Smooth muscle cell (in vitro differentiated cells): ENCODE data around the gene MARCHF10. TPM values are rescaled to one million over a fixed set of nuclear protein-coding genes. Genes with fewer than 3 reads are reported as not detected.

Experiments used
- DNase-seq: peaks from one replicate; lab custom pipeline; 2025; ENCODE audit not compliant: unreplicated experiment; lab: John Stamatoyannopoulos, UW
- H2AFZ ChIP-seq: fragments of 200-600 bp; sonication (generic); 2 replicates; pipeline ENCODE4 v1.6.0; 2016; ENCODE audit warnings: antibody characterized with exemption, low read depth, mild to moderate bottlenecking
- H3F3A ChIP-seq: fragments of 200-600 bp; sonication (generic); 2 replicates; pipeline ENCODE4 v1.6.0; 2017; ENCODE audit warnings: antibody characterized with exemption, low read depth
- H3K27ac ChIP-seq: fragments of 200-600 bp; sonication (generic); 2 replicates; pipeline ENCODE4 v1.5.1; 2016; ENCODE audit warnings: low read depth, mild to moderate bottlenecking
- H3K27me3 ChIP-seq: fragments of 200-600 bp; sonication (generic); 2 replicates; pipeline ENCODE4 v1.6.1; 2016; ENCODE audit warnings: low read depth, mild to moderate bottlenecking
- H3K36me3 ChIP-seq: fragments of 200-600 bp; sonication (generic); 2 replicates; pipeline ENCODE4 v1.5.1; 2016; ENCODE audit warnings: low read depth
- H3K4me1 ChIP-seq: fragments of 200-600 bp; sonication (generic); 2 replicates; pipeline ENCODE4 v1.5.1; 2016; ENCODE audit warnings: low read depth
- H3K4me2 ChIP-seq: fragments of 200-600 bp; sonication (generic); 2 replicates; pipeline ENCODE4 v1.6.0; 2016; ENCODE audit warnings: mild to moderate bottlenecking
- H3K4me3 ChIP-seq: fragments of 200-600 bp; sonication (generic); 2 replicates; pipeline ENCODE4 v1.5.1; 2016; ENCODE audit warnings: mild to moderate bottlenecking
- H3K79me2 ChIP-seq: fragments of 200-600 bp; sonication (generic); 2 replicates; pipeline ENCODE4 v1.6.0; 2016; ENCODE audit warnings: low read depth, mild to moderate bottlenecking
- H3K9ac ChIP-seq: fragments of 200-600 bp; sonication (generic); 2 replicates; pipeline ENCODE4 v1.6.0; 2016; ENCODE audit warnings: low read depth
- H3K9me3 ChIP-seq: fragments of 200-600 bp; sonication (generic); replicated peaks from 2 replicates; pipeline ENCODE4 v1.5.1; 2016; ENCODE audit warnings: low read depth
- H4K20me1 ChIP-seq: fragments of 200-600 bp; sonication (generic); 2 replicates; pipeline ENCODE4 v1.6.0; 2016; ENCODE audit warnings: low read depth
- WGBS: methylation state at CpG from one replicate; pipeline ENCODE4 v1.1.7; 2016; ENCODE audit warnings: low lambda C conversion rate; 5-methylcytosine and 5-hydroxymethylcytosine counted together
- polyA plus RNA-seq: library from polyadenylated mRNA; unstranded; fragments of >200 nt; fragmentation: Nextera tagmentation; extraction: Ambion mirVana; gene quantifications from 2 replicates; pipeline ENCODE4 v1.2.1, GENCODE V29; 2016
- total RNA-seq: library from RNA; depleted of rRNA; stranded (reverse); fragments of >200 nt; gene quantifications from 2 replicates; pipeline ENCODE4 v1.2.3, GENCODE V29; 2014
- TF ChIP-seq, protein P1 (sequence below): fragments of 200-600 bp; sonication (generic); IDR thresholded peaks from 2 replicates; pipeline ENCODE4 v1.5.1; 2017; ENCODE audit warnings: borderline replicate concordance, mild to moderate bottlenecking, antibody characterized with exemption; ENCODE audit not compliant: insufficient read depth, poor library complexity, severe bottlenecking

Gene MARCHF10
- total and polyA plus RNA-seq, 2 experiments from 2014 or later = not detected

- Histone ChIP-seq H3K9ac (no peak overlapping the region), H3K4me2 (no peak overlapping the region), H3K27me3 (peaks cover 8% of the 10 kb centered on the region), H3K27ac (no peak overlapping the region), H3K4me1 (peaks cover 5% of the 10 kb centered on the region), H3K36me3 (no peaks in the 10 kb centered on the region), H4K20me1 (no peaks in the 10 kb centered on the region), H3K4me3 (no peak overlapping the region), H2AFZ (no peak overlapping the region), H3F3A (no peaks in the 10 kb centered on the region), H3K9me3 (no peaks in the 10 kb centered on the region), H3K79me2 (no peaks in the 10 kb centered on the region)
- TF ChIP-seq, protein P1, sequence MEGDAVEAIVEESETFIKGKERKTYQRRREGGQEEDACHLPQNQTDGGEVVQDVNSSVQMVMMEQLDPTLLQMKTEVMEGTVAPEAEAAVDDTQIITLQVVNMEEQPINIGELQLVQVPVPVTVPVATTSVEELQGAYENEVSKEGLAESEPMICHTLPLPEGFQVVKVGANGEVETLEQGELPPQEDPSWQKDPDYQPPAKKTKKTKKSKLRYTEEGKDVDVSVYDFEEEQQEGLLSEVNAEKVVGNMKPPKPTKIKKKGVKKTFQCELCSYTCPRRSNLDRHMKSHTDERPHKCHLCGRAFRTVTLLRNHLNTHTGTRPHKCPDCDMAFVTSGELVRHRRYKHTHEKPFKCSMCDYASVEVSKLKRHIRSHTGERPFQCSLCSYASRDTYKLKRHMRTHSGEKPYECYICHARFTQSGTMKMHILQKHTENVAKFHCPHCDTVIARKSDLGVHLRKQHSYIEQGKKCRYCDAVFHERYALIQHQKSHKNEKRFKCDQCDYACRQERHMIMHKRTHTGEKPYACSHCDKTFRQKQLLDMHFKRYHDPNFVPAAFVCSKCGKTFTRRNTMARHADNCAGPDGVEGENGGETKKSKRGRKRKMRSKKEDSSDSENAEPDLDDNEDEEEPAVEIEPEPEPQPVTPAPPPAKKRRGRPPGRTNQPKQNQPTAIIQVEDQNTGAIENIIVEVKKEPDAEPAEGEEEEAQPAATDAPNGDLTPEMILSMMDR = no peak
- WGBS = 74% methylated on average over 2 of the region's 2 CpGs
- DNase-seq = no peak
Observed at GRCh38 chr17:62760945-62761267, 47.2 kb downstream of the MARCHF10 start.

DNA sequence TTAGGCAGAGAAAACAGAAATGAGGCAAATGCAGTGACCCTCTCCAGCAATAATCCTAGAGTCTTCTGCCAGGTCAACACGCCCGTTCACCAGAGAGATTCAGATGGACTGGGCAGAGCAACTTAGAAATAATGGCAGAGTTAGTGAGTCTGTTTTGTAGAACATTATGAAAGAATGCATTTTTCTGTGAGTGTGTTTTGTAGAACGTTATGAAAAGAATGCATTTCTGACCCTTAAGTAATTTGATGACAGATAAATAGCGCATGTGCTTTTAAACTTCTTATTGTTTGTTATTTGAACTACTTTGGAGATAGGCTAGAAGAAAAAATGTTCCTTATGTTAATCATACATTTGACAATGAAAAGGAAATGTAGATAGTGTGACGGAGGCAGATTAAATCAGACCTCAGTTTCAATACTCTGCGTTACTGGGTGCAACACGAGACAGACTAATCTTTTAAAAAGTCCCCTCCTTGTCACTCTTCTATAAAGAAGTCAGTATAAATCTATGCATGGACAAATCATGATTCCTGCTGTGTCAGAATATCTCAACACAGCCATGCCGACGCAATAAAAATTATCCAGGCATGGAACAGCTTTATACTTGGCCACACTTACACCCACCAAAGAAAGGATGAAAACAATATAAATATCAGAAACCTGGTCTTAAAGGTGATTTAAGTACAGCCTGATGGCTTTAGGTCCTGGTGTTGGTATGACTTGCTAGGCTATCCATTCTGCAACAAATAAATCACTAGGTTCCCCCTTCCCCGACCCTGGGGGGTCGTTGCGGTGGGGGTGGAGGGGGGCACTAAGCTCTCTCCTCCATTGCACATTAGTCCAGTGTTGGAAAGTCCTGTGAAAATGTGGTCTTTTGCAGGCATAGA lies 47.8 kb downstream of the MARCHF10 start:
- Histone ChIP-seq H3K27me3 (peaks cover 8% of the 10 kb centered on the region), H3K36me3 (no peaks in the 10 kb centered on the region), H3K79me2 (no peaks in the 10 kb centered on the region), H4K20me1 (no peaks in the 10 kb centered on the region), H3K9ac (no peak overlapping the region), H3K4me1 (peaks cover 5% of the 10 kb centered on the region), H3F3A (no peaks in the 10 kb centered on the region), H3K4me3 (no peak overlapping the region), H3K9me3 (no peaks in the 10 kb centered on the region), H2AFZ (no peak overlapping the region), H3K4me2 (no peak overlapping the region), H3K27ac (no peak overlapping the region)
- TF ChIP-seq, protein P1 = no peak
- 76% methylated on average over 12 of the region's 12 CpGs for WGBS
- no peak for DNase-seq

DNA sequence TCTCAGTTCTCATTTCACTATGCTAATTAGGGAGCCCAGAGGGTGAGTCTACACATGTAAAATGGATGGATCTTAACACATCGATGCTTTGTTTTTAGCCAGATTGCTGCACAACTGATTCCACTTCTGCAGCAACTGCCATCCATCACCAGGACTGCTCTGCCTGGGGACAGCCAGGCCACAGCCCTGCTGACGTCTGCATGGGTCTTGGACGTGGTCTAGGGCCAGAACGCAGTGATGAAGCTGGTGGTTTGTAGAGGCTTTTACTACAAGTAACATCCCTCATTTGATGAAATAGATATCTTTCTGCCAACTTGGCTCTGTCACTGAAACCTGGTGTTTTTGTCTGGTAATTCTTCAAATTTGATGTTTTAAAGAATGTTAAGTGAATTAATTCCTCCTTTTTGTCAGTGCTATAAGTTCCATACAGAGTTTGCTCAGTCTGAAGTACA lies 50.6 kb downstream of the MARCHF10 start:
- H3K27me3 ChIP-seq = peaks cover 6% of the 10 kb centered on the region
- 58% methylated on average over 4 of the region's 4 CpGs for WGBS
- no peaks in the 10 kb centered on the region for H3K79me2 ChIP-seq
- H3K27ac ChIP-seq = no peak overlapping the region
- H3K9ac ChIP-seq = no peak overlapping the region
- H3K36me3 ChIP-seq = no peaks in the 10 kb centered on the region
- no peak overlapping the region for H2AFZ ChIP-seq
- H3K4me1 ChIP-seq = peaks cover 5% of the 10 kb centered on the region
- H3K9me3 ChIP-seq = no peaks in the 10 kb centered on the region
- TF ChIP-seq, protein P1 = no peak
- H3K4me3 ChIP-seq = no peak overlapping the region
- H3K4me2 ChIP-seq = no peak overlapping the region
- DNase-seq = no peak
- H3F3A ChIP-seq = no peaks in the 10 kb centered on the region
- H4K20me1 ChIP-seq = no peaks in the 10 kb centered on the region

DNA sequence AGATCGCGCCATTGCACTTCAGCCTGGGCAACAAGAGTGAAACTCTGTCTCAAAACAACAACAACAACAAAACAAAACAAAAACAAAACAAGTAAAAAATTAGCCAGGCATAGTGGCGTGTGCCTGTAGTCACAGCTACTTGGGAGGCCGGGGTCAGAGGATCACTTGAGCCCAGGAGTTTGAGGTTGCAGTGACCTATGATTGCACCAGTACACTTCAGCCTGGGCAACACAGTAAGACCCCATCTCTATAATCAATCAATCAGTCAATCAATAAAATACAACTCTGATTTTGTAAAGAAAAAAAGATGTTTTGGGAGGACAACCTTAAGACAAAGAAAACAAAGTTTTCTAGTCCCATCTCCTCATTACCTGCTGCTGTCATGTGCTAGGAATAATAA lies 51.9 kb downstream of the MARCHF10 start:
- Histone ChIP-seq H3K4me1 (no peaks in the 10 kb centered on the region), H3K27ac (no peak overlapping the region), H2AFZ (no peak overlapping the region), H3F3A (no peaks in the 10 kb centered on the region), H4K20me1 (no peaks in the 10 kb centered on the region), H3K9ac (no peak overlapping the region), H3K36me3 (no peaks in the 10 kb centered on the region), H3K4me3 (no peak overlapping the region), H3K9me3 (no peaks in the 10 kb centered on the region), H3K79me2 (no peaks in the 10 kb centered on the region), H3K27me3 (no peaks in the 10 kb centered on the region), H3K4me2 (no peak overlapping the region)
- TF ChIP-seq, protein P1 = no peak
- 99% methylated on average over 4 of the region's 4 CpGs for WGBS
- no peak for DNase-seq
